SK-N-SH (cell line): ENCODE measurements around the gene GATC. TPM values are rescaled to one million over a fixed set of nuclear protein-coding genes. Genes with fewer than 3 reads are reported as not detected.

ENCODE experiments used
- CTCF ChIA-PET: fragments of 300-600, 350-600 bp; formaldehyde crosslinking; extraction: SDS; loops from one replicate; lab custom pipeline; 2021; lab: Yijun Ruan, JAX
- POLR2A ChIA-PET: fragments of 350-600 bp; sonication (Branson Sonifier 250); formaldehyde crosslinking; extraction: SDS; loops from one replicate; lab custom pipeline; 2020; ENCODE audit warnings: antibody characterized with exemption, inconsistent platforms; lab: Yijun Ruan, JAX
- DNase-seq: peaks from one replicate; pipeline ENCODE4 v3.0.0; 2012
- H2AFZ ChIP-seq: fragments of 200-600 bp; sonication (generic); 2 replicates; pipeline ENCODE4 v1.8.1; 2016; ENCODE audit warnings: antibody characterized with exemption, mild to moderate bottlenecking, low read depth
- H3F3A ChIP-seq: fragments of 200-600 bp; sonication (generic); replicated peaks from 2 replicates; pipeline ENCODE3; 2016; ENCODE audit warnings: antibody characterized with exemption, mild to moderate bottlenecking; ENCODE audit not compliant: insufficient read depth
- H3K27ac ChIP-seq, 2 experiments: fragments of 200-500 bp in 1 of 2; fragments of 200-600 bp in 1 of 2; sonication (Bioruptor generic) in 1 of 2; sonication (generic), shearing (Covaris generic) in 1 of 2; 2 replicates each; pipeline versions ENCODE4 v1.5.1 to v1.6.1; 2014 to 2016; ENCODE audit warnings: low read depth in 2 of 2, inconsistent platforms in 1 of 2, low read length in 1 of 2, mild to moderate bottlenecking in 1 of 2, mixed read lengths in 1 of 2
- H3K27me3 ChIP-seq: fragments of 200-600 bp; sonication (generic), shearing (Covaris generic); 2 replicates; pipeline ENCODE4 v1.6.1; 2016; ENCODE audit warnings: mixed run types; ENCODE audit not compliant: insufficient read depth
- H3K36me3 ChIP-seq, 2 experiments: fragments of 200-500 bp in 1 of 2; fragments of 200-600 bp in 1 of 2; sonication (Bioruptor generic) in 1 of 2; sonication (generic) in 1 of 2; replicated peaks in 1 of 2; 2 replicates each; pipeline versions ENCODE3 to v1.5.1; 2014 to 2016; ENCODE audit warnings: low read length in 1 of 2, mild to moderate bottlenecking in 1 of 2; ENCODE audit not compliant: insufficient read depth in 2 of 2, control insufficient read depth in 1 of 2
- H3K4me1 ChIP-seq, 2 experiments: fragments of 200-500 bp in 1 of 2; fragments of 200-600 bp in 1 of 2; sonication (Bioruptor generic) in 1 of 2; sonication (generic), shearing (Covaris generic) in 1 of 2; 2 replicates each; pipeline versions ENCODE4 v1.5.1 to v1.6.1; 2014 to 2016; ENCODE audit warnings: low read depth in 1 of 2, low read length in 1 of 2, mixed run types in 1 of 2; ENCODE audit not compliant: insufficient read depth in 2 of 2, control insufficient read depth in 1 of 2
- H3K4me2 ChIP-seq: fragments of 200-600 bp; sonication (generic), shearing (Covaris generic); 2 replicates; pipeline ENCODE4 v1.6.1; 2017; ENCODE audit warnings: mixed run types
- H3K4me3 ChIP-seq, 2 experiments: fragments of 200-500 bp in 1 of 2; fragments of 200-600 bp in 1 of 2; sonication (Bioruptor generic) in 1 of 2; sonication (generic), shearing (Covaris generic) in 1 of 2; 2 replicates each; pipeline versions ENCODE4 v1.5.1 to v1.8.1; 2014 to 2016; ENCODE audit warnings: low read depth in 2 of 2, inconsistent platforms in 1 of 2, low read length in 1 of 2, mild to moderate bottlenecking in 1 of 2, mixed read lengths in 1 of 2, moderate library complexity in 1 of 2
- H3K79me2 ChIP-seq: fragments of 200-600 bp; sonication (generic); 2 replicates; pipeline ENCODE4 v1.8.1; 2017; ENCODE audit warnings: mild to moderate bottlenecking; ENCODE audit not compliant: insufficient read depth
- H3K9ac ChIP-seq: fragments of 200-600 bp; sonication (generic); 2 replicates; pipeline ENCODE4 v1.6.1; 2017; ENCODE audit warnings: mixed run types
- H3K9me2 ChIP-seq: fragments of 200-600 bp; sonication (generic); 2 replicates; pipeline ENCODE4 v1.6.1; 2017; ENCODE audit warnings: mixed run types
- H3K9me3 ChIP-seq: fragments of 200-600 bp; sonication (generic); 2 replicates; pipeline ENCODE4 v1.6.1; 2017; ENCODE audit warnings: mixed run types, mild to moderate bottlenecking, moderate library complexity
- H4K20me1 ChIP-seq: fragments of 200-600 bp; sonication (generic); 2 replicates; pipeline ENCODE4 v1.6.1; 2017; ENCODE audit warnings: mild to moderate bottlenecking, mixed run types; ENCODE audit not compliant: insufficient read depth
- EZH2phosphoT487 ChIP-seq: fragments of 200-600 bp; sonication (generic); IDR thresholded peaks from 2 replicates; pipeline ENCODE4 v1.6.1; 2017; ENCODE audit warnings: low read depth, mixed run types, mild to moderate bottlenecking, antibody characterized with exemption, moderate library complexity, borderline replicate concordance
- FOSL2 ChIP-seq: IDR thresholded peaks from 2 replicates; pipeline ENCODE4 v1.4.0; 2012; ENCODE audit warnings: low read depth, mild to moderate bottlenecking, moderate library complexity, borderline replicate concordance
- GABPA ChIP-seq: IDR thresholded peaks from 2 replicates; pipeline ENCODE4 v1.4.0; 2012; ENCODE audit warnings: low read depth, mild to moderate bottlenecking
- JUND ChIP-seq: IDR thresholded peaks from 2 replicates; pipeline ENCODE4 v1.4.0; 2012
- NFIC ChIP-seq: IDR thresholded peaks from 2 replicates; pipeline ENCODE4 v1.4.0; 2012; ENCODE audit warnings: borderline replicate concordance
- RXRA ChIP-seq: IDR thresholded peaks from 2 replicates; pipeline ENCODE4 v1.4.0; 2012; ENCODE audit warnings: low read depth, mild to moderate bottlenecking, borderline replicate concordance
- TCF12 ChIP-seq: IDR thresholded peaks from 2 replicates; pipeline ENCODE4 v1.4.0; 2012
- TEAD4 ChIP-seq: IDR thresholded peaks from 2 replicates; pipeline ENCODE4 v1.4.0; 2012; ENCODE audit warnings: mild to moderate bottlenecking, borderline replicate concordance; ENCODE audit not compliant: insufficient read depth
- YY1 ChIP-seq: IDR thresholded peaks from 2 replicates; pipeline ENCODE4 v1.4.0; 2012; ENCODE audit warnings: low read depth, mild to moderate bottlenecking
- WGBS: methylation state at CpG from one replicate; pipeline ENCODE4 v1.1.6; 2017; ENCODE audit warnings: low lambda C conversion rate; 5-methylcytosine and 5-hydroxymethylcytosine counted together
- polyA plus RNA-seq, 3 experiments: library from polyadenylated mRNA; depleted of rRNA; stranded (reverse); fragments of >200 nt; gene quantifications; 2 replicates each; pipeline ENCODE4 v1.2.3, GENCODE V29; 2012
- TF ChIP-seq, protein P1 (sequence below): IDR thresholded peaks from 2 replicates; pipeline ENCODE4; 2012
- TF ChIP-seq, protein P2 (sequence below): IDR thresholded peaks from 2 replicates; pipeline ENCODE4 v1.4.0; 2012; ENCODE audit warnings: low read depth, borderline replicate concordance

GATC gene
- polyA plus RNA-seq, 1 of the 3 experiments (the other 2 are of a cell fraction) = 10.6 TPM

DNA sequence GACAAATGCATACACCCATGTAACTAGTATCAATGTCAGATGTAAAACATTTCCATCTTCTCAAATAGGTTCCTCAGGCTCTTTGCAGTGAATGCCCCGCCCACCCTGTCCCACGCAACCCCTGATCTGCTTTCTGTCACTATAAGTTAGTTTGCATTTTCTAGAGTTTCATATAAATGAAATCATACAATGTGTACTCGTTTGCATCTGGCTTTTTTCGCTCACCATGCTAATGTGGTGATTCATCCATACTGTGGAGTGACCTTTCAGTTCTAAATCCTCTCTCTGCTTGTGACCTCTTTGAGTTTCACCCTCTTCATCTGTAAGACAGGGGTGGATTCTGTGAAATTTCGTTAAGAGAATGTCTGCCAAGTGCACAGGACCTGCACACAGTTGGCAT lies 46.7 kb upstream of the GATC start:
- no peaks in the 10 kb centered on the region for H3K9me3 ChIP-seq
- H3K9me2 ChIP-seq = no peaks in the 10 kb centered on the region
- WGBS = 33% methylated on average over 5 of the region's 5 CpGs
- H3K27ac ChIP-seq = no peak overlapping the region
- POLR2A ChIA-PET = no interaction called here
- H3K9ac ChIP-seq = no peak overlapping the region
- no peaks in the 10 kb centered on the region for H3F3A ChIP-seq
- H2AFZ ChIP-seq = no peak overlapping the region; the same call in 1 of the 2 replicates
- H4K20me1 ChIP-seq = no peaks in the 10 kb centered on the region
- no peaks in the 10 kb centered on the region for H3K27me3 ChIP-seq
- H3K79me2 ChIP-seq = no peaks in the 10 kb centered on the region
- CTCF ChIA-PET = interaction anchor here (1.5 kb wide), 1 partner anchor 32 kb away, joined by 6 read pairs; no protein-coding TSS in a partner anchor
- H3K36me3 ChIP-seq = no peaks in the 10 kb centered on the region
- no peak for DNase-seq
- TF ChIP-seq GABPA (no peak), JUND (peak; percentile 48), RXRA (0 out of 2 replicates have a peak, but pooled peaks have one; percentile 13), EZH2phosphoT487 (no peak), YY1 (no peak), TEAD4 (no peak), TCF12 (peak; percentile 69), FOSL2 (peak; percentile 55; the same call in 1 of the 2 replicates)
- TF ChIP-seq, protein P1, sequence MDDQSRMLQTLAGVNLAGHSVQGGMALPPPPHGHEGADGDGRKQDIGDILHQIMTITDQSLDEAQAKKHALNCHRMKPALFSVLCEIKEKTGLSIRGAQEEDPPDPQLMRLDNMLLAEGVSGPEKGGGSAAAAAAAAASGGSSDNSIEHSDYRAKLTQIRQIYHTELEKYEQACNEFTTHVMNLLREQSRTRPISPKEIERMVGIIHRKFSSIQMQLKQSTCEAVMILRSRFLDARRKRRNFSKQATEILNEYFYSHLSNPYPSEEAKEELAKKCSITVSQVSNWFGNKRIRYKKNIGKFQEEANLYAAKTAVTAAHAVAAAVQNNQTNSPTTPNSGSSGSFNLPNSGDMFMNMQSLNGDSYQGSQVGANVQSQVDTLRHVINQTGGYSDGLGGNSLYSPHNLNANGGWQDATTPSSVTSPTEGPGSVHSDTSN = peak; percentile 41
- TF ChIP-seq, protein P2, sequence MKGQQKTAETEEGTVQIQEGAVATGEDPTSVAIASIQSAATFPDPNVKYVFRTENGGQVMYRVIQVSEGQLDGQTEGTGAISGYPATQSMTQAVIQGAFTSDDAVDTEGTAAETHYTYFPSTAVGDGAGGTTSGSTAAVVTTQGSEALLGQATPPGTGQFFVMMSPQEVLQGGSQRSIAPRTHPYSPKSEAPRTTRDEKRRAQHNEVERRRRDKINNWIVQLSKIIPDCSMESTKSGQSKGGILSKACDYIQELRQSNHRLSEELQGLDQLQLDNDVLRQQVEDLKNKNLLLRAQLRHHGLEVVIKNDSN = no peak
- H3K4me2 ChIP-seq = no peak overlapping the region
- H3K4me1 ChIP-seq = no peaks in the 10 kb centered on the region; a peak in 1 of 4 replicates
- no peak overlapping the region for H3K4me3 ChIP-seq

DNA sequence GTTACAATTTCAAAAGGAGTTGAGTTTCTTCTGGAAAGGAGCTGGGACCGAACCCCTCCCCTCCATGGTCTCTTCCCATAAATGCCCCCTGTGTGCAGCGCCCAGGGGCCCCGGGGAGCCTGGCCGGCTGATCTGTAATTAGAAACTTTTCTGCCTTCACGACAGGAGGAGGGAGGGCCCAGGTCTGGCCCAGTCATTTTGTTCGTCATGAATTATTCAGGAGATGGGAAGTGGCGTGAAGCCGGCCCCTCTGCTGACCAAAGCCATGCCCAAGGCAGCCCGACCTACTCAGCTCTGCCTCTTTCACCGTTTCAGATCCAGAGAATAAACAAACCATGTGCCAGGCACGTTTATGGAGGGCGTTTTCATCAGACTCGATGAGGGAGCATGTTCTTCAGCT lies 44.0 kb upstream of the GATC start:
- H3K9ac ChIP-seq = no peak overlapping the region
- H3K9me3 ChIP-seq = no peaks in the 10 kb centered on the region
- H3K27ac ChIP-seq = no peak overlapping the region
- H3K4me2 ChIP-seq = no peak overlapping the region
- peak; percentile 39 for DNase-seq
- H3F3A ChIP-seq = no peaks in the 10 kb centered on the region
- CTCF ChIA-PET = interaction anchor here (1.3 to 2.1 kb wide), 4 partner anchors 18 to 47 kb away, joined by 3 to 5 read pairs (median 4); no protein-coding TSS in a partner anchor
- TF ChIP-seq, protein P1 = peak; percentile 46
- no peak for TF ChIP-seq NFIC
- 0 out of 2 replicates have a peak, but pooled peaks have one; percentile 4 for TF ChIP-seq TCF12
- no peak for TF ChIP-seq EZH2phosphoT487
- H3K36me3 ChIP-seq = no peaks in the 10 kb centered on the region
- H4K20me1 ChIP-seq = no peaks in the 10 kb centered on the region
- H3K4me1 ChIP-seq = no peaks in the 10 kb centered on the region; a peak in 1 of 4 replicates
- POLR2A ChIA-PET = no interaction called here
- WGBS = 39% methylated on average over 13 of the region's 13 CpGs
- no peaks in the 10 kb centered on the region for H3K79me2 ChIP-seq
- H3K4me3 ChIP-seq = no peak overlapping the region
- no peak overlapping the region for H2AFZ ChIP-seq
- H3K27me3 ChIP-seq = no peaks in the 10 kb centered on the region
- no peaks in the 10 kb centered on the region for H3K9me2 ChIP-seq
